CD4-positive, alpha-beta T cell treated with Interleukin-6 at 100 ng/mL for 8 hours (primary cell): ENCODE measurements around the gene LDB2.
"Not testable (repeated sequence)": the region's sequence is repeated elsewhere in the genome, so short reads cannot be mapped to it uniquely, and the experiment has no call there.

Experiments used
- DNase-seq: peaks from one replicate; pipeline ENCODE4 v3.0.0-alpha.2; 2020; ENCODE audit warnings: mixed read lengths, low spot score

Gene LDB2

GRCh38 chr4:16544869-16545268 lies 353.6 kb downstream of the LDB2 start:
- DNase-seq = no peak

- no peak for DNase-seq
These were observed 354.2 kb downstream of the LDB2 start for GRCh38 chr4:16544251-16544721.

GRCh38 chr4:16537926-16538325 lies 360.5 kb downstream of the LDB2 start:
- no peak for DNase-seq

GRCh38 chr4:16532240-16532970 lies 366.0 kb downstream of the LDB2 start:
- no peak for DNase-seq

GRCh38 chr4:16530688-16531635 lies 367.5 kb downstream of the LDB2 start:
- no peak for DNase-seq

GRCh38 chr4:16524911-16525554 lies 373.4 kb downstream of the LDB2 start:
- no peak for DNase-seq

GRCh38 chr4:16524406-16524805 lies 374.0 kb downstream of the LDB2 start:
- no peak for DNase-seq

GRCh38 chr4:16523526-16523925 lies 374.9 kb downstream of the LDB2 start:
- DNase-seq = not testable (repeated sequence)

GRCh38 chr4:16521156-16521915 lies 377.1 kb downstream of the LDB2 start:
- no peak for DNase-seq

GRCh38 chr4:16516796-16517439 lies 381.5 kb downstream of the LDB2 start:
- DNase-seq = no peak

- no peak for DNase-seq
These were observed 384.6 kb downstream of the LDB2 start for GRCh38 chr4:16513876-16514275.

GRCh38 chr4:16508968-16509367 lies 389.5 kb downstream of the LDB2 start:
- no peak for DNase-seq

GRCh38 chr4:16505726-16506125 lies 392.7 kb downstream of the LDB2 start:
- no peak for DNase-seq

GRCh38 chr4:16505267-16505666 lies 393.2 kb downstream of the LDB2 start:
- DNase-seq = no peak

- no peak for DNase-seq
These were observed 394.9 kb downstream of the LDB2 start for GRCh38 chr4:16503421-16504100.

GRCh38 chr4:16498978-16499377 lies 399.5 kb downstream of the LDB2 start:
- no peak for DNase-seq

GRCh38 chr4:16496501-16496900 lies 401.9 kb downstream of the LDB2 start:
- no peak for DNase-seq

GRCh38 chr4:16492872-16493271 lies 405.6 kb downstream of the LDB2 start:
- no peak for DNase-seq

- DNase-seq = no peak
These were observed 409.2 kb downstream of the LDB2 start for GRCh38 chr4:16489226-16489625.

- no peak for DNase-seq
These were observed 410.4 kb downstream of the LDB2 start for GRCh38 chr4:16488084-16488483.

- DNase-seq = no peak
These were observed 413.7 kb downstream of the LDB2 start for GRCh38 chr4:16484711-16485110.
